K562 (cell line): ENCODE results near the gene SPATA25. TPM values are rescaled to one million over a fixed set of nuclear protein-coding genes. Genes with fewer than 3 reads are reported as not detected.

Source experiments
- ATAC-seq: fragments of 200-7000 bp; cut with Tn5 transposase; 3 replicates; pipeline ENCODE4 v1.9.1; 2020; ENCODE audit warnings: moderate library complexity
- BruUV-seq: library from RNA; stranded (reverse); fragments of 400-500 nt; replicated peaks from 2 replicates; lab custom pipeline; 2021; lab: Mats Ljungman, UMichigan
- CTCF ChIA-PET: fragments of 300-600 bp; formaldehyde crosslinking; extraction: SDS; loops from one replicate; lab custom pipeline; 2021; ENCODE audit warnings: low intra/inter-chr PET ratio; lab: Yijun Ruan, JAX
- POLR2A ChIA-PET: fragments of 300-600, 350-650 bp; sonication (Branson Sonifier 250); formaldehyde crosslinking; extraction: SDS; loops from one replicate; lab custom pipeline; 2021; ENCODE audit warnings: antibody characterized with exemption, inconsistent platforms; lab: Yijun Ruan, JAX
- DNase-seq, 4 experiments: peaks; one replicate each; pipeline versions ENCODE4 v3.0.0 to v3.0.0-alpha.2; 2011 to 2018; ENCODE audit warnings: low spot score in 3 of 4, mixed read lengths in 3 of 4; ENCODE audit errors: extremely low read depth in 1 of 4
- FAIRE-seq: peaks from 2 replicates; lab custom pipeline; 2011; peaks lifted over from hg19 to GRCh38; lab: Jason Lieb, UNC
- H2AFZ ChIP-seq: 2 replicates; pipeline ENCODE4 v1.6.0; 2011; ENCODE audit warnings: low read depth, low read length, control low read depth, inconsistent platforms
- H3K27ac ChIP-seq: fragments of 200-600 bp; 3 replicates; pipeline ENCODE4 v1.8.0; 2011; ENCODE audit warnings: low read depth, mild to moderate bottlenecking, control low read depth, inconsistent platforms, low read length, moderate library complexity, mixed read lengths; ENCODE audit errors: extremely low read depth
- H3K27me3 ChIP-seq, 2 experiments: fragments of 300-600 bp in 1 of 2; 2 replicates in 1 of 2; 3 replicates in 1 of 2; pipeline versions ENCODE4 v1.6.0 to v1.8.0; 2011; ENCODE audit warnings: inconsistent platforms in 2 of 2, low read length in 2 of 2, mild to moderate bottlenecking in 1 of 2, mixed read lengths in 1 of 2, moderate library complexity in 1 of 2; ENCODE audit not compliant: control insufficient read depth in 2 of 2, insufficient read depth in 2 of 2
- H3K36me3 ChIP-seq: fragments of 300-600 bp; 3 replicates; pipeline ENCODE4 v1.8.0; 2011; ENCODE audit warnings: mild to moderate bottlenecking, low read length, inconsistent platforms; ENCODE audit not compliant: control insufficient read depth, insufficient read depth
- H3K4me1 ChIP-seq, 2 experiments: fragments of 200-600 bp in 1 of 2; replicated peaks in 1 of 2; 2 replicates in 1 of 2; 3 replicates in 1 of 2; pipeline versions ENCODE4 v1.5.1 to v1.8.0; 2011; ENCODE audit warnings: inconsistent platforms in 2 of 2, low read length in 2 of 2, mild to moderate bottlenecking in 1 of 2, mixed read lengths in 1 of 2, moderate library complexity in 1 of 2; ENCODE audit not compliant: control insufficient read depth in 2 of 2, insufficient read depth in 2 of 2
- H3K4me2 ChIP-seq: 2 replicates; pipeline ENCODE4 v1.6.1; 2011; ENCODE audit warnings: low read length, control low read depth, inconsistent platforms, mixed read lengths; ENCODE audit not compliant: insufficient read depth
- H3K4me3 ChIP-seq: fragments of 200-600 bp; sonication (generic), shearing (Covaris generic); 2 replicates; pipeline ENCODE4 v1.5.1; 2016; ENCODE audit warnings: control low read depth, inconsistent platforms
- H3K79me2 ChIP-seq: fragments of 200-600 bp; 3 replicates; pipeline ENCODE4 v1.8.0; 2011; ENCODE audit warnings: low read length, inconsistent platforms; ENCODE audit not compliant: control insufficient read depth, insufficient read depth
- H3K9ac ChIP-seq, 2 experiments: 2 replicates each; pipeline versions ENCODE4 v1.6.0 to v1.6.1; 2011; ENCODE audit warnings: low read depth in 2 of 2, low read length in 2 of 2, control low read depth in 1 of 2, inconsistent platforms in 1 of 2, mild to moderate bottlenecking in 1 of 2, mixed read lengths in 1 of 2; ENCODE audit not compliant: insufficient read depth in 1 of 2
- H3K9me1 ChIP-seq: one replicate; pipeline ENCODE4 v1.6.0; 2011; ENCODE audit warnings: inconsistent platforms, mild to moderate bottlenecking, low read length, moderate library complexity; ENCODE audit not compliant: control insufficient read depth, insufficient read depth
- H3K9me3 ChIP-seq: replicated peaks from 2 replicates; pipeline ENCODE4 v1.5.1; 2011; ENCODE audit warnings: low read depth, low read length, inconsistent platforms; ENCODE audit not compliant: control insufficient read depth, insufficient read depth
- H4K20me1 ChIP-seq: replicated peaks from 2 replicates; pipeline ENCODE4 v1.6.1; 2011; ENCODE audit warnings: low read length, inconsistent platforms, mixed read lengths; ENCODE audit not compliant: control insufficient read depth, insufficient read depth
- FOXJ2 ChIP-seq: fragments of 200-800 bp; sonication (Bioruptor generic); IDR thresholded peaks from 2 replicates; pipeline ENCODE4 v1.6.1; 2016; ENCODE audit warnings: missing genetic modification characterization, missing compliant biosample characterization
- HLTF ChIP-seq: fragments of 450-650 bp; IDR thresholded peaks from 2 replicates; pipeline ENCODE4 v1.6.1; 2016
- NONO ChIP-seq, 2 experiments: fragments of 200-400 bp in 1 of 2; fragments of 450-650 bp in 1 of 2; formaldehyde crosslinking in 1 of 2; IDR thresholded peaks; 2 replicates each; pipeline ENCODE4 v1.6.1; 2017; ENCODE audit warnings: low read depth in 2 of 2, mild to moderate bottlenecking in 2 of 2, moderate library complexity in 2 of 2, low read length in 1 of 2
- SIN3A ChIP-seq, 2 experiments: fragments of 150-350 bp in 1 of 2; IDR thresholded peaks; 2 replicates each; pipeline ENCODE4 v1.6.1; 2011 to 2016; ENCODE audit warnings: borderline replicate concordance in 2 of 2, low read depth in 2 of 2, low read length in 2 of 2, mild to moderate bottlenecking in 2 of 2, moderate library complexity in 2 of 2; ENCODE audit not compliant: control insufficient read depth in 1 of 2
- SLC30A9 ChIP-seq: fragments of 250-450 bp; sonication (Bioruptor Pico); IDR thresholded peaks from 2 replicates; pipeline ENCODE4 v1.8.0; 2022; ENCODE audit warnings: mild to moderate bottlenecking, moderate library complexity
- TEAD4 ChIP-seq, 2 experiments: sonication (generic) in 1 of 2; formaldehyde crosslinking in 1 of 2; IDR thresholded peaks; 2 replicates each; pipeline versions ENCODE4 v1.6.1 to v1.8.0; 2012 to 2022; ENCODE audit warnings: borderline replicate concordance in 1 of 2, inconsistent platforms in 1 of 2, low read length in 1 of 2, mild to moderate bottlenecking in 1 of 2, missing genetic modification reagents in 1 of 2
- ZNF445 ChIP-seq: fragments of 250-450 bp; sonication (Bioruptor Pico); IDR thresholded peaks from 2 replicates; pipeline ENCODE4 v1.4.0; 2020; ENCODE audit warnings: low read depth, mild to moderate bottlenecking, moderate library complexity
- WGBS: fragments of 100-300 bp; shearing (Covaris generic); methylation state at CpG from one replicate; pipeline ENCODE4 v1.1.6; 2016; ENCODE audit warnings: low coverage, mixed read lengths; ENCODE audit not compliant: insufficient coverage; ENCODE audit errors: missing lambda C conversion rate; 5-methylcytosine and 5-hydroxymethylcytosine counted together
- in situ Hi-C: fragments of 300-500 bp; cut with MboI; formaldehyde crosslinking; loops from 4 replicates; pipeline ENCODE4 v1.15.0; 2018; ENCODE audit warnings: inconsistent platforms, mixed read lengths
- intact Hi-C: fragments of 100-400 bp; cut with micrococcal nuclease; formaldehyde crosslinking; loops from 2 replicates; pipeline ENCODE4 v1.14.2; 2022
- polyA plus RNA-seq, 8 experiments: library from polyadenylated mRNA; depleted of rRNA in 4 of 8; stranded (reverse) in 5 of 8; unstranded in 3 of 8; fragments of >200 nt; fragmentation: Nextera tagmentation in 2 of 8; fragmentation: Illumina TruSeq in 1 of 8; extraction: Ambion mirVana in 2 of 8; extraction: Trizol in 1 of 8; gene quantifications; 2 replicates each; pipeline versions ENCODE4 v1.2.1 to v1.2.3, GENCODE V29; 2011 to 2014; ENCODE audit warnings: inconsistent platforms in 1 of 8, missing spikeins in 1 of 8
- total RNA-seq, 7 experiments: library from RNA; depleted of rRNA in 6 of 7; stranded (reverse); fragments of >200 nt in 6 of 7; fragmentation: Illumina TruSeq in 2 of 7; extraction: Trizol in 2 of 7; gene quantifications; 2 replicates each; pipeline versions ENCODE4 v1.2.1 to v1.2.3, GENCODE V29; 2011 to 2021; ENCODE audit warnings: low replicate concordance in 1 of 7
- TF ChIP-seq, protein P1 (sequence below): sonication (generic); IDR thresholded peaks from 2 replicates; pipeline ENCODE4 v1.6.1; 2016
- TF ChIP-seq, protein P2 (sequence below): IDR thresholded peaks from 2 replicates; pipeline ENCODE4 v1.6.1; 2014; ENCODE audit warnings: antibody characterized with exemption

The SPATA25 gene
- total and polyA plus RNA-seq, 9 of the 15 experiments (the other 6 are each of a cell fraction or from before 2014, with no cell fraction given) = 0.21 to 0.95 (median 0.53) TPM; not detected in 3

DNA sequence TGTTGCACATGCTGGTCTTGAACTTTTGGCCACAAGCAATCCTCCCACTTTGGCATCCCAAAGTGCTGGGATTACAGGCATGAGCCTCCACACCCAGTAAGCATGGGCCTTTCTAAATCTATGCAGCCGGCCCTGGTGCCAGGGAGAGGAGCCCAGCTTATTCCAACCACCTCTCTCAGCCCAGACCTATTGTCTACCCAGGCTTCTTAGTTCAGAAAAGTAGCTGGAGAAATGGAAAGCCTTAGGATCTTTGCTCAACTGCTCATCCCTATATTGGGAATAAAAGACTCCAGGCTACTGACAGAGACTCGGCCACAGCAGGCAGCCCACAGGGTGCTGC, 39.3 kb upstream of the SPATA25 start (continued):
- no peak for TF ChIP-seq HLTF
- TF ChIP-seq, protein P1, sequence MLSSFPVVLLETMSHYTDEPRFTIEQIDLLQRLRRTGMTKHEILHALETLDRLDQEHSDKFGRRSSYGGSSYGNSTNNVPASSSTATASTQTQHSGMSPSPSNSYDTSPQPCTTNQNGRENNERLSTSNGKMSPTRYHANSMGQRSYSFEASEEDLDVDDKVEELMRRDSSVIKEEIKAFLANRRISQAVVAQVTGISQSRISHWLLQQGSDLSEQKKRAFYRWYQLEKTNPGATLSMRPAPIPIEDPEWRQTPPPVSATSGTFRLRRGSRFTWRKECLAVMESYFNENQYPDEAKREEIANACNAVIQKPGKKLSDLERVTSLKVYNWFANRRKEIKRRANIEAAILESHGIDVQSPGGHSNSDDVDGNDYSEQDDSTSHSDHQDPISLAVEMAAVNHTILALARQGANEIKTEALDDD = no peak
- TF ChIP-seq, protein P2, sequence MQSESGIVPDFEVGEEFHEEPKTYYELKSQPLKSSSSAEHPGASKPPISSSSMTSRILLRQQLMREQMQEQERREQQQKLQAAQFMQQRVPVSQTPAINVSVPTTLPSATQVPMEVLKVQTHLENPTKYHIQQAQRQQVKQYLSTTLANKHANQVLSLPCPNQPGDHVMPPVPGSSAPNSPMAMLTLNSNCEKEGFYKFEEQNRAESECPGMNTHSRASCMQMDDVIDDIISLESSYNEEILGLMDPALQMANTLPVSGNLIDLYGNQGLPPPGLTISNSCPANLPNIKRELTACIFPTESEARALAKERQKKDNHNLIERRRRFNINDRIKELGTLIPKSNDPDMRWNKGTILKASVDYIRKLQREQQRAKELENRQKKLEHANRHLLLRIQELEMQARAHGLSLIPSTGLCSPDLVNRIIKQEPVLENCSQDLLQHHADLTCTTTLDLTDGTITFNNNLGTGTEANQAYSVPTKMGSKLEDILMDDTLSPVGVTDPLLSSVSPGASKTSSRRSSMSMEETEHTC = no peak

DNA sequence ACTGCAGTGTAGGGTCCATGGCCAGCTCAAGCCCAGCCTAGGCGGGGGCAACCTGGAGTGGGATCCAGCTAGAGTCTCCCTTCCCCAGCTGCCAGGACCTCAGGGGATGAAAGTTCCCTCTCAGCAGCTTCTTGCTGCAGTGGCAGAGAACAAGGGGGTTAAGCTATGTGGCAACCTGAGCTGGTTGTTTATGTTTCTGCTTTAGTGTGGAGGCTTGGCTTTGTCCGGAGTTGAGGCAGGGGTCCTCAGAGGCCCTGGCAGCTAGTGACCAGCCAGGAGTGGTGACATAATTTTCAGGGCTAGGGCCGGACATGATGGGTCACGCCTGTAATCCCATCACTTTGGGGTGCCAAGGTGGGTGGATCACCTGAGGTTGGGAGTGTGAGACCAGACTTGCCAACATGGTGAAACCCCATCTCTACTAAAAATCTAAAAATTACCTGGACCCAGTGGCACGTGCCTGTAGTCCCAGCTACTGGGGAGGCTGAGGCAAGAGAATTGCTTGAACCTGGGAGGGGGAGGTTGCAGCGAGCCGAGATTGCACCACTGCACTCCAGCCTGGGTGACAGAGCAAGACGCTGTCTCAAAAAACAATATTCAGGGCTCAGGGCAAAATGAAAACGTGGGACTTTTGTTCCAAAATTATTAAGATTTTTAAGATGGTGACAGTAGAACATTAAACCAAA, 38.5 kb upstream of the SPATA25 start:
- FAIRE-seq (no peak), ATAC-seq (no peak), DNase-seq (no peak)
- ChIA-PET POLR2A (interaction anchor here (0.7 to 8.0 kb wide), 3 partner anchors 7 to 23 kb away, joined by 3 to 91 read pairs (median 3); partner anchors contain the start of gene PCIF1), CTCF (no interaction called here)
- WGBS = 36% methylated on average over 9 of the region's 9 CpGs
- BruUV-seq = no TSS peak
- Histone ChIP-seq H4K20me1 (peaks cover 3% of the 10 kb centered on the region; the same call in 1 of the 2 replicates), H3K27me3 (no peaks in the 10 kb centered on the region; a peak in 1 of 5 replicates), H3K9me3 (no peaks in the 10 kb centered on the region), H3K4me2 (no peak overlapping the region), H3K9ac (no peak overlapping the region), H3K27ac (no peak overlapping the region), H3K9me1 (no peaks in the 10 kb centered on the region), H3K79me2 (no peaks in the 10 kb centered on the region), H3K4me1 (peaks cover 6 to 10% of the 10 kb centered on the region in 2 experiments; a peak in 4 of 5 replicates), H3K36me3 (no peaks in the 10 kb centered on the region), H3K4me3 (no peak overlapping the region), H2AFZ (no peak overlapping the region)
- intact Hi-C loops = no loop called here
- in situ Hi-C loops = no loop called here
- no peak for TF ChIP-seq ZNF445
- no peak for TF ChIP-seq NONO (IDR thresholded peaks at IDR 0.05; ENCODE audit: low read depth in 2 of 2, low read length in 1 of 2)
- no peak for TF ChIP-seq FOXJ2 (tag)
- no peak for TF ChIP-seq TEAD4 (IDR thresholded peaks at IDR 0.05; ENCODE audit: low read length)
- no peak for TF ChIP-seq TEAD4 (CRISPR knock-in tag; IDR thresholded peaks at IDR 0.05; ENCODE audit: borderline replicate concordance)
- TF ChIP-seq SIN3A (IDR thresholded peaks at IDR 0.05; ENCODE audit: borderline replicate concordance in 2 of 2, control insufficient read depth in 1 of 2, low read depth in 2 of 2, low read length in 2 of 2) = no peak
- TF ChIP-seq SLC30A9 (CRISPR knock-in tag) = no peak
- TF ChIP-seq, all 486 proteins: peak for 0
